Choroid plexus epithelial cell (primary cell): ENCODE measurements around the gene LHX4.

Experiments
- DNase-seq: peaks from one replicate; pipeline ENCODE4 v3.0.0-alpha.2; 2010; ENCODE audit warnings: low read depth
- H3K4me3 ChIP-seq: 2 replicates; pipeline ENCODE4 v1.5.1; 2011; ENCODE audit warnings: low read depth, mild to moderate bottlenecking, control low read depth, low read length, moderate library complexity
- TF ChIP-seq, protein P1 (sequence below): conservative IDR thresholded peaks from 2 replicates; pipeline ENCODE4 v1.5.1; 2011; ENCODE audit warnings: low read depth, mild to moderate bottlenecking, control low read depth, inconsistent platforms, low read length, moderate library complexity

LHX4 gene

DNA sequence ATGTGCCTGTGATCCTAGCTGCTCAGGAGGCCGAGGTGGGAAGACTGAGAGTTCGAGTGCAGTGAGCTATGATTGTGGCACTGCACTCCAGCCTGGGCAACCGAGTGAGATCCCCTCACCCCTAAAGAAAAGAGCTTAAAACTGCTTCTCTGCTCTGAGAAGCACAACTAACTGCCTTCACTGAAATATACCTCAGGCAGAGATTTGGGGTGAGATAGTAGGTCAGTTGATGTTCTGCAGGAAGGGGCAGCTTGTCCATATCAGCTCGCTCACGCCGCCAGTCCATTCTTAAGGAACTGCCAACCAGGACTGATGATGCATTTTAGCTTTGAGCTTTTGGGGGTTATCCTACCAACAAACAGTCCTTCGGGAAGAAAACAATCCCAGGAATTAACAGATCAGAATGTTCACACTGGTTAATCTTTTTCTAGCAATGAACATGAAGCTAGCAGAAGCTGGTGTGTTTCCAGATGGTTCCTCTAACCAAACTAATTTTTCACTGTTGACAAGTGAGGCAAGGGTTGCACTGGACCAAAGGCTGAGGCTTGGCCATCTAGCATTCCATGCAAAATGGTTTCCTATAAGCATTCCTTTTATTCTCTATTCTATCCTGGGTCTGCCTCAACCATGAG is 31.6 kb downstream of the LHX4 start:
- TF ChIP-seq, protein P1, sequence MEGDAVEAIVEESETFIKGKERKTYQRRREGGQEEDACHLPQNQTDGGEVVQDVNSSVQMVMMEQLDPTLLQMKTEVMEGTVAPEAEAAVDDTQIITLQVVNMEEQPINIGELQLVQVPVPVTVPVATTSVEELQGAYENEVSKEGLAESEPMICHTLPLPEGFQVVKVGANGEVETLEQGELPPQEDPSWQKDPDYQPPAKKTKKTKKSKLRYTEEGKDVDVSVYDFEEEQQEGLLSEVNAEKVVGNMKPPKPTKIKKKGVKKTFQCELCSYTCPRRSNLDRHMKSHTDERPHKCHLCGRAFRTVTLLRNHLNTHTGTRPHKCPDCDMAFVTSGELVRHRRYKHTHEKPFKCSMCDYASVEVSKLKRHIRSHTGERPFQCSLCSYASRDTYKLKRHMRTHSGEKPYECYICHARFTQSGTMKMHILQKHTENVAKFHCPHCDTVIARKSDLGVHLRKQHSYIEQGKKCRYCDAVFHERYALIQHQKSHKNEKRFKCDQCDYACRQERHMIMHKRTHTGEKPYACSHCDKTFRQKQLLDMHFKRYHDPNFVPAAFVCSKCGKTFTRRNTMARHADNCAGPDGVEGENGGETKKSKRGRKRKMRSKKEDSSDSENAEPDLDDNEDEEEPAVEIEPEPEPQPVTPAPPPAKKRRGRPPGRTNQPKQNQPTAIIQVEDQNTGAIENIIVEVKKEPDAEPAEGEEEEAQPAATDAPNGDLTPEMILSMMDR = no peak
- DNase-seq = no peak
- H3K4me3 ChIP-seq = no peak overlapping the region

GRCh38 chr1:180262628-180263488 is 32.8 kb downstream of the LHX4 start:
- DNase-seq = peak; percentile 54
- no peak overlapping the region for H3K4me3 ChIP-seq
- TF ChIP-seq, protein P1 = no peak

DNA sequence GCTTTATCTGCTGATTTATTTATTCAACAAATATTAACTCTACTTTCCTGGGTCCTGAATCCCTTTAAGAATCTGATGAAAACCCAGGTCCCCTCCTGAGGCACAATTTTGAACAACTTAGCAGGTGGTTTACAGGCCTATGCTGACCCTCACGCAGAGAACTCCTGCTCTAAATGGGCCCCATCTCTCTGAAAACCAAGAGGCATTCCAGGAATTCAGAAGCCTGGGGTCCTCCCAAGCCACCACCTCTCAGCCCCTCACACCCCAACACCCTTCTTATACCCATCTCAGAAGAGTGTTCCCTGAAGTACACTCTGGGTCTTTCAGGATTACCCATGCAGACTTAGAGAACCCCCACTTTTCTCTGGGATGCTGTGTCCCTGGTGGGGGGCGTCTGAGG is 34.5 kb downstream of the LHX4 start:
- DNase-seq = no peak

GRCh38 chr1:180265201-180265600 is 35.1 kb downstream of the LHX4 start:
- no peak overlapping the region for H3K4me3 ChIP-seq
- DNase-seq = no peak
- TF ChIP-seq, protein P1 = no peak

More for the DNA sequence above, 34.5 kb downstream of the LHX4 start:
- TF ChIP-seq, protein P1 = no peak
- no peak overlapping the region for H3K4me3 ChIP-seq

DNA sequence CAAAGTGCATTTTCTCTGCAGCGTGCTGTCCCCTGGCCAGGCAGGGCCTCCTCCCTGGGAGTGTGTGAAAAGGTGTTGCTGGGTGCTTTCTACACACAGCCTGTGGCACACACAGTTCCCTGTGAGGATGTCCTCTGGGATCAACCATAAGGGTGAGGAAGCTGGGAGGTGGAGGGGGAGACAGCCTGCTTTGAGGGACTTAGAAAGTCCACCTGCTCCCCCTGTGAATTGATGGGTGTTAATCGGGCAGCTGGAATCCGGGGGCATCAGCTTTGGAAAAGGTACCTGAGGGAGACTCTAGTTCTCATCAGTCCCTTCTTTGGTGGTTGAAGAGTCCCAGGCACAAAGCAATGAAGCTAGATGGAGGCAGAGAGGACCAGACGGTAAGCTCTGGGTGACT is 35.8 kb downstream of the LHX4 start:
- no peak for DNase-seq
- no peak overlapping the region for H3K4me3 ChIP-seq
- TF ChIP-seq, protein P1 = no peak

DNA sequence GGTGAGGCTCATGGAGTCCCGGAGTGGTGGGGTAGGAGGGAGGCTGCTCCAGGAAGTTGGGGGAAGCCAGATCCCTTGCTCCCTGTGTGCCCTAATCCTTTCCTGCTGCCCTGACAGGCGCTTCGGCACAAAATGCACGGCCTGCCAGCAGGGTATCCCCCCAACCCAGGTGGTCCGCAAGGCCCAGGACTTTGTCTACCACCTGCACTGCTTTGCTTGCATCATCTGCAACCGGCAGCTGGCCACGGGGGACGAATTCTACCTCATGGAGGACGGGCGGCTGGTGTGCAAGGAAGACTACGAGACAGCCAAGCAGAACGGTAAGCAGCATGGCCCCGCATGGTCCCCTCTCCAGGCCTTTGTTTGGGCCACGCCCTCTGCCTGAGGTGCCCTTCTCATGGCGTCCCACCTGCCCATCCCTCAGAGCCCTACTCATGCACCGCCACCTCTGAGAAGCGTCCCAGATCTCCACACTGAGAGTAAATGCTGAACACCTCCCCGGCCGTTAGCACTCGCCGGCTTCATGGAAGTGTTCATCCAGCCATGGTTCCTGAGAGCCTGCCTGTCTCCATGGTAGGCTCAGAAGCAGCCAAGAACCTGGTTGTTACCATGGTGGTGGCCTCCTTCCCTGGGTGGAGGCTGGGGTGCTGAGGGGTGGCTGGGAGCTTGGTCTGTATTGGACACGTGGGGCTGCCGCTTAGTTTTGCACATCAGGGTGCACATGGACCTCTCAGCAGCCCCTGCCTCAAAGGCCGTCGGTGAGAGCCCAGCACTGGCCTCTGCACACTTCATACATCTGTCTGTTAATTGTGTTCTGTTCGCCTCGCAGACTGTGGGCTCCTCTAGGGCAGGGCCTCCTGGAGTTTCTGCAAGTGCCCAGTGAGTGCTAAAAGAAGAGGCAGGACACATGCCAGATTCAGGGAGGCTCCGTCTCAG is 36.5 kb downstream of the LHX4 start:
- no peak for DNase-seq
- H3K4me3 ChIP-seq = no peak overlapping the region
- TF ChIP-seq, protein P1 = no peak
